Activated CD8-positive, alpha-beta memory T cell treated with anti-CD3 and anti-CD28 coated beads, Interleukin-2, amount 50 U/mL, for 48 hours (primary cell): ENCODE data around the gene SPDYE16.
"Not testable (repeated sequence)": the region's sequence is repeated elsewhere in the genome, so short reads cannot be mapped to it uniquely, and the experiment has no call there.

Experiments used
- DNase-seq: peaks from one replicate; pipeline ENCODE4 v3.0.0-alpha.2; 2020

The SPDYE16 gene, protein sequence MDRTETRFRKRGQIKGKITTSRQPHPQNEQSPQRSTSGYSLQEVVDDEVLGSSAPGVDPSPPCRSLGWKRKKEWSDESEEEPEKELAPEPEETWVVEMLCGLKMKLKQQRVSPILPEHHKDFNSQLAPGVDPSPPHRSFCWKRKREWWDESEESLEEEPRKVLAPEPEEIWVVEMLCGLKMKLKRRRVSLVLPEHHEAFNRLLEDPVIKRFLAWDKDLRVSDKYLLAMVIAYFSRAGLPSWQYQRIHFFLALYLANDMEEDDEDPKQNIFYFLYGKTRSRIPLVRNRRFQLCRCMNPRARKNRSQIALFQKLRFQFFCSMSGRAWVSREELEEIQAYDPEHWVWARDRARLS

DNA sequence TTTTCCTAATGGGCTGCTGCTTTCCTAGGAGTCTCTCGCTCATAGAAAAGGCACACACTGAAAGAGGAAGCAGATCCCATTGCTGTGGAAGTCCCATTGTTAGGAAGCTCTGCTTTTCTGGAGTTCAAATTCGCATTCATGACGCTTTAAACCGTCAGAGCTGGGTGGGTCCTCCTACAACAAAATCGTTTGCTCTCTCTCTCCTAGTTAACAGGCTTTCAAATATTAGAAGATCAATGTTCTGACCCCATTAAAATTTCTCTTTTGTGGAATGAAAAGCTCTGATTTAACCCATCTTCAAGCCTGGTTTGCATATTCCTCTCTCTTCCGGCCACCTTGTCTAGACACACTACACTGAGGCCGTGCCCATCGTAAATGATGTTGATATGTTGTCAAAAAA, at the start of gene SPDYE16:
Gene SPDYE16, minus strand, starts transcription at position 101 of the 400 bp plus-strand sequence. CDS start 1,838 bp downstream, outside the sequence.
- not testable (repeated sequence) for DNase-seq

DNA sequence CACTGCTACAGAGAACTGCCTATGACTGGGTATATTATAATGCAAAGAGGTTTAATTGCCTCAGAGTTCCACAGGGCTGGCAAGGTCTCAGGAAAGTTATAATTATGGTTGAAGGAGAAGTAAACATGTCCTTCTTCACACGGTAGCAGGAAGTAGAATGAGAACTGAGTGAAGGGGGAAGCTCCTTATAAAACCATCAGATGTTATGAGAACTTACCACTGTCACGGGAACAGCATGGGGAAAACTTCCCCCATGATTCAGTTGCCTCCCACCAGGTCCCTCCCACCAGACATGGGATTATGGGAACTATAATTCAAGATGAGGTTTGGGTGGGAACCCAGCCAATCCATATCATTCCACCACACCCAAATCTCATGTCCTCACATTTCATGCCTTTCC, 49.6 kb upstream of the SPDYE16 start:
- DNase-seq, result not testable (repeated sequence)

GRCh38 chr7:76591602-76592304, 48.7 kb upstream of the SPDYE16 start:
- DNase-seq, result not testable (repeated sequence)

DNA sequence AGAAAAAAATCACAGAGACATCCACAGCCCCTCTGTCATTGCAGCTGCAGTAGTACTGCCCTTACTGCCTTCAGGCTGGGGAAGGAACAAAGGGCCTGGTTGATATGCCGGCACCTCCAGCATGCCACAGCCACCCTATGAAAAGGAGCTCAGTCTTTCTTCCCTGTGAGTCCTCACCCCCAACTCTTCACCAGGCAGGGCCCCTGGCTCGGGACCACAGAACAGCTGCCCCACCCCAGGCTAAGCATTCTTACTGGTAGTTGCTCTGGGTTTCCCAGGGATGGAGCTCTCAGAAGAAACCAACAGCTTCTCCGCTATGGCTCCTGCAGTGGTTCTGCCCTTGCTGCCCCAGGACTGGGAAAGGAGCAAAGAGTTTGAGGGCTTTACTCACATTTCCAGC, 47.9 kb upstream of the SPDYE16 start:
- not testable (repeated sequence) for DNase-seq

GRCh38 chr7:76588586-76588985, 45.5 kb upstream of the SPDYE16 start:
- DNase-seq, result not testable (repeated sequence)

- not testable (repeated sequence) for DNase-seq
Observed at GRCh38 chr7:76586585-76587315, 43.7 kb upstream of the SPDYE16 start.

DNA sequence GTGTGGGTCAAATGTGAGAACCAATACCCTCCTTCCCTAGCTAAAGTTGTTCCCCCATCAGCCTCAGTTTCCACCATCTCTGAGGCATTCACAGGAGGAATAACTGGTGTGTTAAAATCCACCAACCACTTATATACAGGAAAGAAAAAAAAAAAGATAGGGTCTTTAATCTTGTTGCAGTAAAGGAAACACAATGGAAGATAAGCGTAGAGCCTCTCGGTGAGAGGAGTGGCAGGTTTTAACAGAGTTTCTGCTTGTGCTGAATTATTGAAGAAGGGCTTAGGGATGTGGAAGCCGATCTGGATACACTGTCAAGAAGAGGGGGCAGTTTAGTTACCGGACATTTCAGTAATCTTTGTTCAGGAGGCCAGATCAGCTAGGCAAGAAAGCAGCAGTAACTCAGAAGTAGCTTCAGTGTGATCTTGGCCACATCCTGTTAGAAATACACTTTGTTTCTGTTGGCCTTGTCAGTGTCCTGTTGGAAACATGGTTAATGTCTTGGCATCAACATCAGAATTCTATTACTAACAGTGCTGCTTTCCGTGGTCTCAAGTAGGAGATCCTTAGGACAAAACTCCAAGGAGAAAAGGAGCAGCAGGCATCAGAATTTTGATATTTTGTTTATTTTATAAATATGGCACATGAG, 40.7 kb upstream of the SPDYE16 start:
- DNase-seq, result not testable (repeated sequence)

GRCh38 chr7:76582848-76583631, 39.9 kb upstream of the SPDYE16 start:
- not testable (repeated sequence) for DNase-seq

DNA sequence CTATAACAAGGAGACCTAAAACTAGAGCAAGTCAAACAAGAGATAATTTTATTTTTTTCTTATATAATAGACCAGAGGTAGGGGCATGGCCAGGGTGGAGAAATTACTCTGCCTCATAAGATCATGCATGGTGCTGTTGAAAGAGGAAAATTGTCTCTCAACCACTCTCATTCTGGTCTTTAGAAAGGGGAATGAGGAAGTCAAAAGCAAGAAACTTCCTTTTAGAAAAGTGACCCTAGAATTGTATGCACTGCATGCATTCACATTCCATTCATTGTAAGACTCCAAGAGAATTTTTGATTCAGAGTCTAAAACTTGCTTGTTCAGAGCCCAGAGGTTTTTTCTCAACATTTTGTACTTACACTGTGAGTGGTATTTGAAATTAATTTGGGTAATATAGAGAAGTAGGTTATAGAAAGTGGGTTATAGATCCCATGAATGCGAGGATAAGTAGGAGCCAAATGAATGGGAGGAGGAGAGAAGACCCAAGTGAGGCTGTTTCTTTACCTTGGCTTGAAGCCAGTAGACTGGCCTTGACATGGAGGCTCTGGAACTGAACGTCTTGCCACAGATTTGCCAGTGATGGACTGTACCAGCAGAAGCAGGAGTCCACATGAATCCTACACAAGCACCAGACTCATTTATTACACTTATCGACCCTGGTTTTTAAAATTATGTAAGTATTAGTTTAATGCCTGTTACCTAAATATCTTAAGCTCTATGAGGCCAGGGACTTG, 33.0 kb upstream of the SPDYE16 start:
- not testable (repeated sequence) for DNase-seq

DNA sequence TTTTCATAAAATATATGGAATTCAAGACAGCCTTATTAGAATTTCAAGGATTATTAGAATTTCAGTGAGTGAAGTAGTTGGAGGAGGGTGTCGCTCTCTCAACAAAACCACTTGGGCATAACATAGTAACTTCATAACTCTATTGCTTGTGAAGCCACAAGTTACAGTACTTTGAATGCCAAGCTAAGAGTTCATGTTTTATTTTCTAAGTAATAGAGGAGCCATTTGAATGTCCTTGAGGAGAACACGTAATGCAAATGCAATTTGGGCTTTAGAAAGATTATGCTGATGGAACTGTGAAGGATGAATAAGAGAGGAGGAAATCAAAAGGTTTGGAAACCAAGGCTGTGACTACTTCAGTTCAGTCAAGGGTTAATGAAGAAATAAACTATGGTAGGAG, 32.3 kb upstream of the SPDYE16 start:
- not testable (repeated sequence) for DNase-seq

- DNase-seq, result not testable (repeated sequence)
Observed at GRCh38 chr7:76572296-76572695, 29.2 kb upstream of the SPDYE16 start.

GRCh38 chr7:76570324-76570775, 27.3 kb upstream of the SPDYE16 start:
- not testable (repeated sequence) for DNase-seq

DNA sequence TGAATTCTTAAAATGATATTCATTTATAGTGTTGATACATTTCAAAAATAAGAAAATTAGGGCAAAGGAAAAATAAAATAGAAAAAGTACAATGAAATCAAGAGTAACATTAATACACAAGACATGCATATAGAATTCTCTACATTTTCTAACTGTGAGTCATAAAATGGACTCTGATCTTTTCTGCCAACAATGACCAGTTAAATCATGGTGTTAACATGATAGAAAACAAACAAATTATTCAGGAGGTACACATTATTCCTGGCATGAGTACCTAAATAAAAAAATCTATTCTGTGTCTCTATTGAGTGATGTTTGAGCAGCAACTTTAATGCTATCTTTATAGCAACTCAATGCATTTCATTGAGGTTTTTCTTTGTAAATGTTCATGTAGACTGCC, 25.6 kb upstream of the SPDYE16 start:
- DNase-seq, result not testable (repeated sequence)

DNA sequence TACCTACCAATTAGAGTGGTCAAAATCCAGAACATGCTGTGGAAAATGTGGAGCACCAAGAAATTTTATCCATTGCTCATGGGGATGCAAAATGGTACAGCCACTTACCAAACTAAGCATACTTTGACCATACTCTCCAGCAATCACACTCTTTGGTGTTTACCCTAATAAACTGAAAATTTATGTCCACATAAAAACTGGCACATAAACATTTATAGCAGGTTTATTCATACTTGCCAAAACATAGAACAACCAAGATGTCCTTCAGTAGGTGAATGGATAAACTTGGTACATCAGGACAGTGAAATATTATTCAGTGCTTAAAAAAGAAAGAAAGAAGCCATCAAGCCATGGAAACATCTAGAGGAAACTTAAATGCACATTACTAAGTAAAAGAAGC, 24.7 kb upstream of the SPDYE16 start:
- DNase-seq, result not testable (repeated sequence)

GRCh38 chr7:76567311-76567710, 24.2 kb upstream of the SPDYE16 start:
- not testable (repeated sequence) for DNase-seq

- DNase-seq, result not testable (repeated sequence)
Observed at GRCh38 chr7:76565001-76565400, 21.9 kb upstream of the SPDYE16 start.

- not testable (repeated sequence) for DNase-seq
Observed at GRCh38 chr7:76561342-76561741, 18.2 kb upstream of the SPDYE16 start.

DNA sequence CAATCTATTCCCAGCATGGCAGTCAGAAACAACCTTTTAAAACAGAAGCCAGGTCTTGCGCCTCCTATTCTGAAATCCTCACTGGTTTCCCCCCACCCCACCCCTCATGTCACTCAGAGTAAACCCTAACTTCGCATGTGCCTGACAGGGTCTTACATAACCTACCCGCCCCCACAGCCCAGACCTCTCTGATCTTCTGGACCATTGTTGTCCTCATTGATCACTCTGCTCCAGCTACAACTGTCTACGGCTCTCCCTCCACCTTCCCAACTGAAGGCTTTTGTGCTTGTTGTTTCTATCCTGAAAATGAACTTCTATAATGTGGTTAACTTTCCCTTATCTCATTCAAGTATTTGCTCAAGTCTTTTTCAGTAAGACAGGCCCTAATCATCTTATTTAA, 17.1 kb upstream of the SPDYE16 start:
- DNase-seq, result not testable (repeated sequence)

- DNase-seq, result not testable (repeated sequence)
Observed at GRCh38 chr7:76559685-76560084, 16.6 kb upstream of the SPDYE16 start.

GRCh38 chr7:76551992-76552391, 8.9 kb upstream of the SPDYE16 start:
- not testable (repeated sequence) for DNase-seq

DNA sequence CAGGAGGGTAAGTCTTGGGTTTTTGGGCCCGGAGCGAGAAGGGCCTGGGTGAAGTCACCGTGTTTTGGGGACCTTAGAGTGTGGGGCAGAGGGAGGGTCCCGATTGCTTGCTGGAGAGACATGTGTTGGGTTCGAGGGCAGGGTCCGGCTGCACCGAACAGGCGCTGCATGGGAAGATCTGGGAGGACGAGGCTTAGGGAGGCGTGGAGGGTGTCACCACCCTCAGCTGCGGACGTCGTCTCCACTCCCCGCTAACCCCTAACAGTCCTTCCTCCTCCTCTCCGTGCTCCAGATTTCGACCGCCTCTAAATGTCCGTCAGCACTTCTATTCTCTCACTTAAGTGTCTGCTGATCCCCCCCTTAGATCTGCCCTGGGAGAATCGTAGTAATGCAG, 6.8 kb upstream of the SPDYE16 start:
- DNase-seq, result peak; percentile 53
